HepG2 (cell line): ENCODE measurements around the gene GZMA. TPM values are rescaled to one million over a fixed set of nuclear protein-coding genes. Genes with fewer than 3 reads are reported as not detected.
"Not testable (repeated sequence)": the region's sequence is repeated elsewhere in the genome, so short reads cannot be mapped to it uniquely, and the experiment has no call there.

Source experiments
- ATAC-seq: fragments of 200-7000 bp; cut with Tn5 transposase; 3 replicates; pipeline ENCODE4 v1.9.1; 2020; ENCODE audit warnings: mild to moderate bottlenecking, moderate library complexity
- BruUV-seq: library from RNA; stranded (reverse); fragments of 400-500 nt; replicated peaks from 2 replicates; lab custom pipeline; 2021; lab: Mats Ljungman, UMichigan
- CTCF ChIA-PET: fragments of 300-600 bp; formaldehyde crosslinking; extraction: SDS; loops from one replicate; lab custom pipeline; 2021; ENCODE audit warnings: low total read pairs, inconsistent platforms, low intra/inter-chr PET ratio; lab: Yijun Ruan, JAX
- POLR2A ChIA-PET: fragments of 350-600 bp; sonication (Branson Sonifier 250); formaldehyde crosslinking; loops from one replicate; lab custom pipeline; 2020; ENCODE audit warnings: antibody characterized with exemption, inconsistent platforms; lab: Yijun Ruan, JAX
- DNase-seq: peaks from one replicate; pipeline ENCODE4 v3.0.0-alpha.2; 2015; ENCODE audit warnings: low spot score
- FAIRE-seq: peaks from 3 replicates; lab custom pipeline; 2011; peaks lifted over from hg19 to GRCh38; lab: Jason Lieb, UNC
- H2AFZ ChIP-seq: one replicate; pipeline ENCODE4 v1.6.1; 2011; ENCODE audit warnings: low read length, inconsistent platforms
- H3K27ac ChIP-seq: fragments of 300-600 bp; 3 replicates; pipeline ENCODE4 v1.8.0; 2011; ENCODE audit warnings: mixed run types, mild to moderate bottlenecking, mixed read lengths, low read length, inconsistent platforms; ENCODE audit not compliant: insufficient read depth; ENCODE audit errors: extremely low read length
- H3K27me3 ChIP-seq, 2 experiments: fragments of 200-600 bp in 1 of 2; 2 replicates in 1 of 2; 3 replicates in 1 of 2; pipeline versions ENCODE4 v1.6.0 to v1.8.0; 2011; ENCODE audit warnings: low read length in 2 of 2, mild to moderate bottlenecking in 2 of 2, moderate library complexity in 2 of 2, inconsistent platforms in 1 of 2; ENCODE audit not compliant: insufficient read depth in 2 of 2, control insufficient read depth in 1 of 2
- H3K36me3 ChIP-seq, 2 experiments: fragments of 200-600 bp in 1 of 2; replicated peaks in 1 of 2; 2 replicates in 1 of 2; 3 replicates in 1 of 2; pipeline versions ENCODE4 v1.5.1 to v1.8.0; 2011; ENCODE audit warnings: low read length in 2 of 2, inconsistent platforms in 1 of 2; ENCODE audit not compliant: insufficient read depth in 2 of 2, control insufficient read depth in 1 of 2
- H3K4me1 ChIP-seq: 2 replicates; pipeline ENCODE4 v1.5.1; 2012; ENCODE audit warnings: low read length, inconsistent platforms; ENCODE audit not compliant: insufficient read depth
- H3K4me2 ChIP-seq: 2 replicates; pipeline ENCODE4 v1.6.0; 2011; ENCODE audit warnings: low read depth, low read length, inconsistent platforms
- H3K4me3 ChIP-seq, 3 experiments: fragments of 200-600 bp in 1 of 3; sonication (generic), shearing (Covaris generic) in 1 of 3; replicated peaks in 1 of 3; 2 replicates each; pipeline ENCODE4 v1.5.1; 2011 to 2016; ENCODE audit warnings: low read length in 3 of 3, inconsistent platforms in 2 of 3, low read depth in 2 of 3, mild to moderate bottlenecking in 2 of 3, control low read depth in 1 of 3, mixed read lengths in 1 of 3; ENCODE audit not compliant: insufficient read depth in 1 of 3
- H3K79me2 ChIP-seq: one replicate; pipeline ENCODE4 v1.6.1; 2011; ENCODE audit warnings: low read length, inconsistent platforms; ENCODE audit not compliant: insufficient read depth
- H3K9ac ChIP-seq: 2 replicates; pipeline ENCODE4 v1.6.0; 2011; ENCODE audit warnings: mild to moderate bottlenecking, low read depth, low read length, inconsistent platforms; ENCODE audit not compliant: insufficient read depth
- H3K9me3 ChIP-seq: 2 replicates; pipeline ENCODE4 v1.5.1; 2012; ENCODE audit warnings: mild to moderate bottlenecking, low read length
- H4K20me1 ChIP-seq: 2 replicates; pipeline ENCODE4 v1.6.0; 2011; ENCODE audit warnings: inconsistent platforms, mild to moderate bottlenecking, low read length, moderate library complexity; ENCODE audit not compliant: insufficient read depth
- EP300 ChIP-seq, 3 experiments: sonication (generic) in 1 of 3; formaldehyde crosslinking in 1 of 3; IDR thresholded peaks; 2 replicates each; pipeline versions ENCODE4 v1.5.1 to v1.6.1; 2011 to 2020; ENCODE audit warnings: low read depth in 2 of 3, low read length in 2 of 3, borderline replicate concordance in 1 of 3, improper control_type of control experiment in 1 of 3, mild to moderate bottlenecking in 1 of 3, missing genetic modification reagents in 1 of 3, moderate library complexity in 1 of 3
- EZH2 ChIP-seq: conservative IDR thresholded peaks from 2 replicates; pipeline ENCODE4 v1.6.1; 2012; ENCODE audit warnings: mild to moderate bottlenecking, low read depth, low read length, moderate library complexity
- MAFG ChIP-seq: sonication (generic); formaldehyde crosslinking; IDR thresholded peaks from 2 replicates; pipeline ENCODE4 v1.5.1; 2020; ENCODE audit warnings: mild to moderate bottlenecking, missing genetic modification reagents
- NFIB ChIP-seq: sonication (generic); formaldehyde crosslinking; IDR thresholded peaks from 2 replicates; pipeline ENCODE4 v1.9.0; 2021; ENCODE audit warnings: missing genetic modification reagents, mild to moderate bottlenecking, borderline replicate concordance
- SIN3A ChIP-seq: IDR thresholded peaks from 2 replicates; pipeline ENCODE4 v1.6.1; 2011; ENCODE audit warnings: low read depth, mild to moderate bottlenecking, control low read depth, low read length, borderline replicate concordance
- SIX1 ChIP-seq: sonication (generic); formaldehyde crosslinking; IDR thresholded peaks from 2 replicates; pipeline ENCODE4 v1.4.0; 2020; ENCODE audit warnings: missing genetic modification reagents, borderline replicate concordance
- SRSF9 ChIP-seq: fragments of 200-400 bp; formaldehyde crosslinking; IDR thresholded peaks from 2 replicates; pipeline ENCODE4 v1.6.1; 2018; ENCODE audit warnings: borderline replicate concordance, mild to moderate bottlenecking, low read depth, low read length; ENCODE audit not compliant: insufficient read depth, poor library complexity, severe bottlenecking
- WGBS: methylation state at CpG from one replicate; pipeline ENCODE4 v1.1.6; 2017; ENCODE audit warnings: low lambda C conversion rate; 5-methylcytosine and 5-hydroxymethylcytosine counted together
- in situ Hi-C: cut with HindIII; loops from 2 replicates; pipeline ENCODE4 v1.10.0; 2017; ENCODE audit warnings: low pct_unique_long_range_greater_than_20kb; ENCODE audit not compliant: extremely low pct_ligation_motif_present
- intact Hi-C: fragments of 100-400 bp; cut with micrococcal nuclease; formaldehyde crosslinking; loops from one replicate; pipeline ENCODE4 v1.10.0; 2022; ENCODE audit not compliant: unreplicated experiment
- polyA plus RNA-seq, 8 experiments: library from polyadenylated mRNA; depleted of rRNA in 3 of 8; stranded (reverse) in 7 of 8; unstranded in 1 of 8; fragments of >200 nt; fragmentation: Illumina TruSeq in 4 of 8; extraction: Trizol in 4 of 8; gene quantifications; 2 replicates each; pipeline versions ENCODE4 v1.2.1 to v1.2.3, GENCODE V29; 2011 to 2016; ENCODE audit warnings: low read depth in 4 of 8, missing spikeins in 1 of 8, mixed read lengths in 1 of 8; ENCODE audit not compliant: insufficient read depth in 1 of 8
- total RNA-seq, 5 experiments: library from RNA; depleted of rRNA; stranded (reverse); fragments of >200 nt; fragmentation: Illumina TruSeq; extraction: Trizol; gene quantifications; 2 replicates each; pipeline ENCODE4 v1.2.3, GENCODE V29; 2016; ENCODE audit warnings: low read depth in 1 of 5
- TF ChIP-seq, protein P1 (sequence below): fragments of 450-650 bp; IDR thresholded peaks from 2 replicates; pipeline ENCODE4 v1.6.1; 2017
- TF ChIP-seq, protein P2 (sequence below): sonication (generic); formaldehyde crosslinking; IDR thresholded peaks from 2 replicates; pipeline ENCODE4 v1.4.0; 2020; ENCODE audit warnings: missing genetic modification reagents
- TF ChIP-seq, protein P3 (sequence below): sonication (generic); formaldehyde crosslinking; IDR thresholded peaks from 2 replicates; pipeline ENCODE4 v1.5.0; 2020; ENCODE audit warnings: missing genetic modification reagents

The GZMA gene
- total and polyA plus RNA-seq, 2 of the 13 experiments (the other 11 are each of a cell fraction or from before 2014, with no cell fraction given) = not detected

DNA sequence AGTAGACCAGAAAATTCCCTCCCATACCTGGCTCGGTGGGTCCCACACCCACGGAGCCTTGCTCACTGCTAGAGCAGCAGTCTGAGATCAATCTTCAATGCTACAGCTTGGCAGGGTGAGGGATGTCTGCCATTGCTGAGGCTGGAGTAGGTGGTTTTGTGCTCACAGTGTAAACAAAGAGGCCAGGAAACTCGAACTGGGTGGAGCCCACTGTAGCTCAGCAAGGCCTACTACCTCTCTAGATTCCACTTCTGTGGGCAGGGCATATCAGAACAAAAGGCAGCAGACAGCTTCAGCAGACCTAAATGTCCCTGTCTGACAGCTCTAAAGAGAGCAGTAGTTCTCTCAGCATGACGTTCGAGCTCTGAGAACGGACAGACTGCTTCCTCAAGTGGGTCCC lies 5.6 kb upstream of the GZMA start (continued):
- TF ChIP-seq, protein P1, sequence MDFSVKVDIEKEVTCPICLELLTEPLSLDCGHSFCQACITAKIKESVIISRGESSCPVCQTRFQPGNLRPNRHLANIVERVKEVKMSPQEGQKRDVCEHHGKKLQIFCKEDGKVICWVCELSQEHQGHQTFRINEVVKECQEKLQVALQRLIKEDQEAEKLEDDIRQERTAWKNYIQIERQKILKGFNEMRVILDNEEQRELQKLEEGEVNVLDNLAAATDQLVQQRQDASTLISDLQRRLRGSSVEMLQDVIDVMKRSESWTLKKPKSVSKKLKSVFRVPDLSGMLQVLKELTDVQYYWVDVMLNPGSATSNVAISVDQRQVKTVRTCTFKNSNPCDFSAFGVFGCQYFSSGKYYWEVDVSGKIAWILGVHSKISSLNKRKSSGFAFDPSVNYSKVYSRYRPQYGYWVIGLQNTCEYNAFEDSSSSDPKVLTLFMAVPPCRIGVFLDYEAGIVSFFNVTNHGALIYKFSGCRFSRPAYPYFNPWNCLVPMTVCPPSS = no peak

DNA sequence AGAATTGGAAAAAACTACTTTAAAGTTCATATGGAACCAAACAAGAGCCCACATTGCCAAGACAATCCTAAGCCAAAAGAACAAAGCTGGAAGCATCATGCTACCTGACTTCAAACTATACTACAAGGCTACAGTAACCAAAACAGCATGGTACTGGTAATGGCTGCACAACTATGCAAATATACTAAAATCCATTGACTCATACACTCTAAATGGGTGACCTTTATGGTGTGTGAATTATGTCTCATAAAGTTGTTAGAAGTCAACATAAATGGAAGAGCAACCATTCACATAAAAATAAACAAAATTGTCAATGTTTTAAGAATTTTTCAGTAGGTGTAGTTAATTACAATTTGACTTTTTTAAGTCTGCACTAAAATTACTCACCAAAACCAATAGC lies 1.3 kb upstream of the GZMA start:
- H3K36me3 ChIP-seq = not testable (repeated sequence)

DNA sequence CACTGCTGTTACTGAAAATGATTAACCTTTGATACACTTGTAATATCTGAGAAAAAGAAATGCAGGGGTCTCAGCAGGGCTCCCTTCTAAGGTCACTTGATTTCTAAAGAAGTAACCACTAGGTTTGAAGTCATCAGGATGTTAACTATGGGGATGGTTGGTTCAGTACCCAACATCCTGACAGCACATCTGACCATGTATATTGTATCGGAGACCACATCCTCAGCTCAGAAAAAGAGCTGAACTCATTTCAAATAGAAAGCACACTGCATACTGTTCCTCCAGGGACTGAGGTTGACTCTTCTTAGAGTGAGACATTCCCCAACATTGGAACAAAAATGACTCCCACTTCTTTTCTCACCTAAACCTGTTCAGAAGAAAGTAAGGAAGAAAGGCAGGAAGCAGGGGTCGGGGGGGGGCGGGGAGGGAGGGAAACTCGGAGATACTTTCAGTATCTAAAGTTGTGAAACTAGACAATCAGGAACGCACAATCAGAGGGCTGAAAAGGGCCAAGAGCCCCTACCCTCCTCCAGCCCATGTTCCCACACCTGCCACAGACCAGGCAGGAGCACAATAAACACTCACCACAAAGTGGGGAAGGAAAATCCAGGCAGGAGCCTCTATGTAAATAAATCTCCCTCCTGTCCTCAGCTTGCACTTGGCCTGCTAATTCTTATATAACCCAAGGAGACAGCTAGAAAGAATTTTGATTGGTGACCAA lies 730 bp upstream of the GZMA start:
- CTCF ChIA-PET = no interaction called here
- DNase-seq (no peak), ATAC-seq (no peak), FAIRE-seq (no peak)
- Histone ChIP-seq H3K9me3 (no peaks in the 10 kb centered on the region), H3K4me1 (no peaks in the 10 kb centered on the region), H3K4me2 (no peak overlapping the region), H3K9ac (no peak overlapping the region), H3K27ac (no peak overlapping the region), H4K20me1 (no peaks in the 10 kb centered on the region), H3K36me3 (no peaks in the 10 kb centered on the region), H3K4me3 (no peak overlapping the region), H2AFZ (no peak overlapping the region), H3K27me3 (no peaks in the 10 kb centered on the region), H3K79me2 (no peaks in the 10 kb centered on the region)
- BruUV-seq = no TSS peak
- WGBS = 31% methylated on average over 5 of the region's 5 CpGs
- intact Hi-C loops = no loop called here
- POLR2A ChIA-PET = no interaction called here
- in situ Hi-C loops = no loop called here
- TF ChIP-seq SIX1 (CRISPR knock-in tag) (no peak), EP300 (IDR thresholded peaks at IDR 0.05; ENCODE audit: low read depth in 2 of 2, low read length in 2 of 2) (no peak), EP300 (CRISPR knock-in tag; IDR thresholded peaks at IDR 0.05; ENCODE audit: borderline replicate concordance) (no peak), NFIB (no peak), SIN3A (no peak), EZH2 (no peak), SRSF9 (no peak), MAFG (no peak)
- TF ChIP-seq, protein P2, sequence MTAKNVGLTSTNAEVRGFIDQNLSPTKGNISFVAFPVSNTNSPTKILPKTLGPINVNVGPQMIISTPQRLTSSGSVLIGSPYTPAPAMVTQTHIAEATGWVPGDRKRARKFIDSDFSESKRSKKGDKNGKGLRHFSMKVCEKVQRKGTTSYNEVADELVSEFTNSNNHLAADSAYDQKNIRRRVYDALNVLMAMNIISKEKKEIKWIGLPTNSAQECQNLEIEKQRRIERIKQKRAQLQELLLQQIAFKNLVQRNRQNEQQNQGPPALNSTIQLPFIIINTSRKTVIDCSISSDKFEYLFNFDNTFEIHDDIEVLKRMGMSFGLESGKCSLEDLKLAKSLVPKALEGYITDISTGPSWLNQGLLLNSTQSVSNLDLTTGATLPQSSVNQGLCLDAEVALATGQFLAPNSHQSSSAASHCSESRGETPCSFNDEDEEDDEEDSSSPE (CRISPR knock-in tag) = no peak
- TF ChIP-seq, protein P3, sequence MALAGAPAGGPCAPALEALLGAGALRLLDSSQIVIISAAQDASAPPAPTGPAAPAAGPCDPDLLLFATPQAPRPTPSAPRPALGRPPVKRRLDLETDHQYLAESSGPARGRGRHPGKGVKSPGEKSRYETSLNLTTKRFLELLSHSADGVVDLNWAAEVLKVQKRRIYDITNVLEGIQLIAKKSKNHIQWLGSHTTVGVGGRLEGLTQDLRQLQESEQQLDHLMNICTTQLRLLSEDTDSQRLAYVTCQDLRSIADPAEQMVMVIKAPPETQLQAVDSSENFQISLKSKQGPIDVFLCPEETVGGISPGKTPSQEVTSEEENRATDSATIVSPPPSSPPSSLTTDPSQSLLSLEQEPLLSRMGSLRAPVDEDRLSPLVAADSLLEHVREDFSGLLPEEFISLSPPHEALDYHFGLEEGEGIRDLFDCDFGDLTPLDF (CRISPR knock-in tag) = no peak

More for the DNA sequence above, 1.3 kb upstream of the GZMA start:
- H3K4me3 ChIP-seq, ATAC-seq, intact Hi-C loops, H3K4me1 ChIP-seq, H2AFZ ChIP-seq, H3K4me2 ChIP-seq, H3K9me3 ChIP-seq, POLR2A ChIA-PET, H3K27me3 ChIP-seq, H3K9ac ChIP-seq, in situ Hi-C loops, H3K27ac ChIP-seq, H3K79me2 ChIP-seq, BruUV-seq, FAIRE-seq, CTCF ChIA-PET, H4K20me1 ChIP-seq, DNase-seq: not testable (repeated sequence)
